GM12891 (cell line): ENCODE measurements around the gene HS1BP3.

Experiments used
- POLR2A ChIP-seq: IDR thresholded peaks from 2 replicates; pipeline ENCODE4 v1.6.1; 2011; ENCODE audit warnings: low read depth, low read length, control low read depth
- POLR2AphosphoS5 ChIP-seq: IDR thresholded peaks from 2 replicates; pipeline ENCODE4 v1.6.1; 2011; ENCODE audit warnings: low read depth, low read length, control low read depth
- TAF1 ChIP-seq: IDR thresholded peaks from 2 replicates; pipeline ENCODE4 v1.6.1; 2011; ENCODE audit warnings: low read depth, low read length, control low read depth

- TF ChIP-seq TAF1 (no peak), POLR2AphosphoS5 (no peak), POLR2A (no peak)
Measured at GRCh38 chr2:20599001-20599600, 51.8 kb downstream of the HS1BP3 start.
